Testis (tissue), 3 donors: ENCODE data around the gene BLMH. TPM values are rescaled to one million over a fixed set of nuclear protein-coding genes. Genes with fewer than 3 reads are reported as not detected.
A peak's percentile ranks its signal among the peaks of the same experiment; 100 is the strongest.

ENCODE experiments used
- DNase-seq: peaks from one replicate; pipeline ENCODE4 v3.0.0-alpha.2; 2019
- H3K27ac ChIP-seq, 2 donors: fragments of 200-600 bp; sonication (generic); one replicate each; pipeline ENCODE4 v1.5.1; 2019
- H3K27me3 ChIP-seq: fragments of 200-600 bp; sonication (generic); one replicate; pipeline ENCODE4 v1.5.1; 2019
- H3K36me3 ChIP-seq: fragments of 200-600 bp; sonication (generic); one replicate; pipeline ENCODE4 v1.5.1; 2017; ENCODE audit warnings: low read depth; ENCODE audit errors: missing control alignments
- H3K4me1 ChIP-seq: fragments of 200-600 bp; sonication (generic); one replicate; pipeline ENCODE4 v1.5.1; 2019
- H3K4me3 ChIP-seq, 2 donors: fragments of 200-600 bp; sonication (generic); one replicate each; pipeline ENCODE4 v1.5.1; 2017 to 2019
- H3K9me3 ChIP-seq: fragments of 200-600 bp; sonication (generic); one replicate; pipeline ENCODE4 v1.5.1; 2017
- POLR2A ChIP-seq: fragments of 450-650 bp; IDR thresholded peaks from one replicate; pipeline ENCODE4 v1.6.1; 2017; ENCODE audit warnings: antibody characterized with exemption, mild to moderate bottlenecking, moderate library complexity
- WGBS, 2 donors: methylation state at CpG; one replicate each; pipeline ENCODE4 v1.1.5; 2018; 5-methylcytosine and 5-hydroxymethylcytosine counted together
- intact Hi-C: fragments of 100-400 bp; cut with DNase I; formaldehyde crosslinking; loops from one replicate; pipeline ENCODE4 v1.15.1; 2023; ENCODE audit warnings: low total_unique reads
- polyA plus RNA-seq: library from polyadenylated mRNA; stranded (reverse); fragments of 350-450 nt; fragmentation: Illumina TruSeq; extraction: RNeasy Lipid Tissue Mini Kit (QIAGEN cat#74804); gene quantifications from one replicate; pipeline ENCODE4 v1.2.3, GENCODE V29; 2014; ENCODE audit warnings: low read depth, low replicate concordance; ENCODE audit not compliant: insufficient read depth
- total RNA-seq, 2 donors: library from RNA; depleted of rRNA; stranded (reverse); fragments of >200 nt; gene quantifications; one replicate each; pipeline ENCODE4 v1.2.3, GENCODE V29; 2016
- TF ChIP-seq, protein P1 (sequence below), 3 experiments: fragments of 450-650 bp in 2 of 3; fragments of 200-600 bp in 1 of 3; sonication (generic) in 1 of 3; IDR thresholded peaks; one replicate each; pipeline ENCODE4 v1.5.1; 2016 to 2019; ENCODE audit warnings: antibody characterized with exemption in 3 of 3, mild to moderate bottlenecking in 2 of 3, moderate library complexity in 1 of 3

BLMH gene
- total and polyA plus RNA-seq, 3 donors from 2014 or later, result 36.4 to 54.9 (median 46.9) TPM

DNA sequence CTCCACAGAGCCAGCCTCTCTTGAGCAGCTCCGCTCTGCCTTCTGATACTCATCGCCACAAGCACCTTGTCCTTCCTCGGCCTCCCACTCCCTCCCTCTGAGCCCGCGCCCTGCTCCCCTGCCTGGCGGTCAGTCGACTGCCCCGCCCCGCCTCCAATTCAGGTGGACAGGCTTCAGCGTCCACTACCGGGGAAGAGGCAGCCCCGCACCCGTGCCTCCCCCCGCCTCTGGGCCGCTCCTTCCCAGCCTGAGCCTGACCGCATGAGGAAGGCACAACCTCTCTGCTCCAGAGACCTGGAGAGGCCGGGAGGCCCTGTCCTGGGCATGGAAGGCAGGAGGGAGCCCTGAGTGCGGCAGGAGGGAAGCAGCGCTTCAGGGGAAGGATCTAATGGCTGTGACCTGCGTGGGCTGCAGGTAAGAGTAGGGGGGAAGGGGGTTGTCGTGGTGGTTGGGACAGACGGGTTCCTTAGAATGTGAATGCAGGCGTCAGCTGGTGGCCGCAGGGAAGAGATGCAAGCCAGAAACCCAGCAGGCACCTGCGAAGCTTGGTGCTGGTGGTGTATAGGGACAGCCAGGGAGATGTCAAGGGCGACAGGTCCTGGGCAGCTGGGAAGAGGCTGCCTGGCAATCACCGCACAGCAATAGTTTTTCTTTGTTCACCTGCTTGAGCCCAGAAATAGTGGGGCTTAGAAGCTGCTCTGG, 53.2 kb downstream of the BLMH start:
- TF ChIP-seq, protein P1, sequence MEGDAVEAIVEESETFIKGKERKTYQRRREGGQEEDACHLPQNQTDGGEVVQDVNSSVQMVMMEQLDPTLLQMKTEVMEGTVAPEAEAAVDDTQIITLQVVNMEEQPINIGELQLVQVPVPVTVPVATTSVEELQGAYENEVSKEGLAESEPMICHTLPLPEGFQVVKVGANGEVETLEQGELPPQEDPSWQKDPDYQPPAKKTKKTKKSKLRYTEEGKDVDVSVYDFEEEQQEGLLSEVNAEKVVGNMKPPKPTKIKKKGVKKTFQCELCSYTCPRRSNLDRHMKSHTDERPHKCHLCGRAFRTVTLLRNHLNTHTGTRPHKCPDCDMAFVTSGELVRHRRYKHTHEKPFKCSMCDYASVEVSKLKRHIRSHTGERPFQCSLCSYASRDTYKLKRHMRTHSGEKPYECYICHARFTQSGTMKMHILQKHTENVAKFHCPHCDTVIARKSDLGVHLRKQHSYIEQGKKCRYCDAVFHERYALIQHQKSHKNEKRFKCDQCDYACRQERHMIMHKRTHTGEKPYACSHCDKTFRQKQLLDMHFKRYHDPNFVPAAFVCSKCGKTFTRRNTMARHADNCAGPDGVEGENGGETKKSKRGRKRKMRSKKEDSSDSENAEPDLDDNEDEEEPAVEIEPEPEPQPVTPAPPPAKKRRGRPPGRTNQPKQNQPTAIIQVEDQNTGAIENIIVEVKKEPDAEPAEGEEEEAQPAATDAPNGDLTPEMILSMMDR (IDR thresholded peaks at IDR 0.05), result no peak
- no peak for TF ChIP-seq POLR2A
- intact Hi-C loops, result no loop called here
- Histone ChIP-seq H3K36me3 (no peaks in the 10 kb centered on the region), H3K4me1 (peaks cover 18% of the 10 kb centered on the region), H3K4me3 (no peak overlapping the region), H3K27me3 (no peaks in the 10 kb centered on the region), H3K9me3 (no peaks in the 10 kb centered on the region), H3K27ac (no peak overlapping the region)
- 39 to 48% methylated on average over 19 to 27 of the region's 27 CpGs for WGBS, 2 donors
- DNase-seq, result no peak

DNA sequence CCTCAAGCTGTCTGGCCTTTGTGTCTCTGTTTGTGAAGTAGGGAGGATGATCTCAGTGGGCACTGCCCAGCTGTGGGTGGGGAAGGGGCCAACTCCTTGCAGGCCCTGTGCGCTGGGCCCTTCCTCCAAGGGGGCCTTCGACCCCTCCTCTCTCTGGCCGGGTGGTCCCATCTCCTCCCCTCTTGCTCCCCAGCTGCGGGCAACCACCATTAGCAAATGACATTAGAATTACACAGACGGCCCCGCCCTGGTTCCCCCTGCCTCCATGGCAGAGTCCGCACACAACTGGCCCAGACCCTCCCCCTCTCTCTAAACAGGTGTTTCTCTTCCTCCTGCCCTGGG, 53.8 kb downstream of the BLMH start:
- H3K27me3 ChIP-seq, result no peaks in the 10 kb centered on the region
- 32 to 37% methylated on average over 5 to 7 of the region's 7 CpGs for WGBS, 2 donors
- intact Hi-C loops, result no loop called here

DNA sequence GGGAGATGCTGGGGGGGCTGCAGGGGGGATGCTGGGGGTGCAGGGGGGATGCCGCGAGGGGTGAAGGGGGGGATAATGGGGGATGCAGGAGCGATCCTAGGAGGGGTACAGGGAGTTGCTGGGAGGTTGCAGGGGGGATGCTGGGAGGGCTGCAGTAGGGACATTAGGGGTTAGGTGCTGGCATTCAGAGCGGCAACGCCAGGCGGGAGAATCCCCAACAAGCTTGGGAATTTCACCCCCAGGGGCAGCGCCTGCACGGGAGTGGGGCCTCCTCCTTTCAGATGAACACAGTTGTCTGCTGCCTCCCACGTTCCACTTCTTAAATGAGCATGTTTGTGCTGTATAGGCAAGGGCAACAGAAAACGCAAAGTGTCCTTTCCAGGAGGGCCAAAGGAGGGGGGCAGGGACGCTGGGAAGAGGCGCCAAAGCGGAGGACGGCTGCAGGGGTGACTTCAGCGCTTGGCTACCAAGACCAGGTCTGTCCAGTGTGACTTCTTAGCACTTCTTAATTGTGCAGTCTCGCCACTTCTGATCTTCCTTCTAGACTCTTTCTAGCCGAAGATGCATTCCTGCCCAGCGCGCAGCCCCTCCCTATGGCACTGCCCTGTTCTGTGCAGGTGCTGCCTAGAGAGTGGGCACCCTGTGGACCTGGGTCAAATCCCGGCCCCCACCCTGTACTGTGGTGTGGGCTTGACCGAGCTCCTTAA, 54.3 kb downstream of the BLMH start:
- TF ChIP-seq, protein P1 (IDR thresholded peaks at IDR 0.05), result no peak
- TF ChIP-seq POLR2A, result no peak
- 10% methylated on average over 14 to 21 of the region's 21 CpGs for WGBS, 2 donors
- H3K36me3 ChIP-seq, result no peaks in the 10 kb centered on the region
- no peaks in the 10 kb centered on the region for H3K27me3 ChIP-seq
- H3K4me1 ChIP-seq, result peaks cover 18% of the 10 kb centered on the region
- intact Hi-C loops, result no loop called here
- no peak overlapping the region for H3K27ac ChIP-seq
- no peak for DNase-seq
- H3K9me3 ChIP-seq, result no peaks in the 10 kb centered on the region
- H3K4me3 ChIP-seq, result no peak overlapping the region

More for the DNA sequence above, 53.8 kb downstream of the BLMH start:
- TF ChIP-seq, protein P1 (IDR thresholded peaks at IDR 0.05), result no peak
- TF ChIP-seq POLR2A, result no peak
- Histone ChIP-seq H3K4me3 (no peak overlapping the region), H3K9me3 (no peaks in the 10 kb centered on the region), H3K27ac (no peak overlapping the region), H3K36me3 (no peaks in the 10 kb centered on the region), H3K4me1 (peaks cover 18% of the 10 kb centered on the region)
- no peak for DNase-seq

DNA sequence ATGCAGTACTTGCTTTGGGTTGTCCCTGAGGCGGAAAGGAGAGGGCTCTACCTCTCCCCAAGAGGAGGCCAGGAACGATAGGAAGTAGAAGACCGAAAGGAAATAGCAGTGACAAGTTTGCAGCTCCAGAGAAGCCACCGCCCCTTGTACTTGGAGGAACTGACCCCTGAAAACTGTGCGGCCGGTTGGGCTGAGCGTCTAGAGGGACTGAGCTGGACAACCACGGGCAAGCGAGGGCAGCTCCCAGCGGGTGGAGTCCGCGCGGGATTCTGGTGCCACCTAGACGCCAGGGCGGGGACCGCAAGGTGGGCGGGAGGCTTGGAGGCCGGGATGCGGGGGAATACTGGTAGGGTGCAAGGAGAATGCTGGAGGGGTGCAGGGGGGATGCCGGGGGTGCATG, 55.0 kb downstream of the BLMH start:
- no peaks in the 10 kb centered on the region for H3K36me3 ChIP-seq
- no peak for TF ChIP-seq POLR2A
- TF ChIP-seq, protein P1 (IDR thresholded peaks at IDR 0.05), result no peak
- peaks cover 18% of the 10 kb centered on the region for H3K4me1 ChIP-seq
- DNase-seq, result peak; percentile 59
- no peaks in the 10 kb centered on the region for H3K27me3 ChIP-seq
- H3K9me3 ChIP-seq, result no peaks in the 10 kb centered on the region
- 2 to 4% methylated on average over 12 to 13 of the region's 20 CpGs for WGBS, 2 donors
- H3K27ac ChIP-seq, result no peak overlapping the region
- intact Hi-C loops, result no loop called here
- H3K4me3 ChIP-seq, result no peak overlapping the region
